IMR-90 (cell line): Measurements from ENCODE around the gene NCSTN. TPM values are rescaled to one million over a fixed set of nuclear protein-coding genes. Genes with fewer than 3 reads are reported as not detected.

Source experiments
- ATAC-seq: fragments of 200-7000 bp; cut with Tn5 transposase; 2 replicates; pipeline ENCODE4 v1.9.1; 2020; ENCODE audit warnings: low read depth, mild to moderate bottlenecking, moderate library complexity
- BruUV-seq: library from RNA; stranded (reverse); fragments of 400-500 nt; replicated peaks from 2 replicates; lab custom pipeline; 2021; lab: Mats Ljungman, UMichigan
- CTCF ChIA-PET: fragments of 300-600 bp; formaldehyde crosslinking; extraction: SDS; loops from one replicate; lab custom pipeline; 2021; ENCODE audit warnings: antibody characterized with exemption; lab: Yijun Ruan, JAX
- POLR2A ChIA-PET: fragments of 300-600 bp; sonication (Branson Sonifier 250); formaldehyde crosslinking; loops from one replicate; lab custom pipeline; 2022; ENCODE audit warnings: antibody characterized with exemption; ENCODE audit not compliant: unreplicated experiment; lab: Charles Lee
- DNase-seq: peaks from one replicate; pipeline ENCODE4 v3.0.0; 2013
- H2AFZ ChIP-seq: replicated peaks from 2 replicates; pipeline ENCODE3; 2013; ENCODE audit warnings: low read length, mild to moderate bottlenecking; ENCODE audit not compliant: poor library complexity
- H2AK5ac ChIP-seq: 2 replicates; pipeline ENCODE4 v1.6.1; 2013; ENCODE audit warnings: low read depth, low read length, inconsistent platforms
- H2AK9ac ChIP-seq: replicated peaks from 2 replicates; pipeline ENCODE3; 2013; ENCODE audit warnings: mild to moderate bottlenecking, low read depth, low read length, moderate library complexity; ENCODE audit not compliant: poor library complexity
- H2BK120ac ChIP-seq: 2 replicates; pipeline ENCODE4 v1.6.1; 2013; ENCODE audit warnings: low read depth, low read length, inconsistent platforms
- H2BK15ac ChIP-seq: 3 replicates; pipeline ENCODE4 v1.6.1; 2013; ENCODE audit warnings: low read depth, low read length, inconsistent platforms
- H2BK20ac ChIP-seq: 2 replicates; pipeline ENCODE4 v1.6.1; 2013; ENCODE audit warnings: low read depth, mild to moderate bottlenecking, inconsistent platforms, low read length, moderate library complexity
- H2BK5ac ChIP-seq: 2 replicates; pipeline ENCODE4 v1.6.1; 2013; ENCODE audit warnings: mild to moderate bottlenecking, low read depth, low read length, inconsistent platforms; ENCODE audit not compliant: poor library complexity, severe bottlenecking
- H3K14ac ChIP-seq: replicated peaks from 2 replicates; pipeline ENCODE4 v1.6.1; 2013; ENCODE audit warnings: low read depth, low read length, inconsistent platforms
- H3K18ac ChIP-seq: 2 replicates; pipeline ENCODE4 v1.6.1; 2013; ENCODE audit warnings: low read depth, low read length, control low read depth
- H3K23ac ChIP-seq: 2 replicates; pipeline ENCODE4 v1.6.1; 2013; ENCODE audit warnings: low read depth, low read length, inconsistent platforms
- H3K27ac ChIP-seq: 2 replicates; pipeline ENCODE4 v1.5.1; 2013; ENCODE audit warnings: mild to moderate bottlenecking, control low read depth, low read length; ENCODE audit not compliant: insufficient read depth
- H3K27me3 ChIP-seq: 2 replicates; pipeline ENCODE4 v1.6.1; 2013; ENCODE audit warnings: low read length; ENCODE audit not compliant: control insufficient read depth, insufficient read depth
- H3K36me3 ChIP-seq: 2 replicates; pipeline ENCODE4 v1.6.1; 2013; ENCODE audit warnings: low read length, mixed read lengths; ENCODE audit not compliant: control insufficient read depth, insufficient read depth
- H3K4ac ChIP-seq: 2 replicates; pipeline ENCODE4 v1.6.1; 2013; ENCODE audit warnings: low read depth, low read length, inconsistent platforms
- H3K4me1 ChIP-seq: 2 replicates; pipeline ENCODE4 v1.6.1; 2013; ENCODE audit warnings: low read length, mixed read lengths; ENCODE audit not compliant: control insufficient read depth, insufficient read depth
- H3K4me2 ChIP-seq: 2 replicates; pipeline ENCODE4 v1.6.1; 2013; ENCODE audit warnings: low read depth, mild to moderate bottlenecking, control low read depth, low read length, moderate library complexity
- H3K4me3 ChIP-seq: 2 replicates; pipeline ENCODE4 v1.5.1; 2013; ENCODE audit warnings: low read depth, mild to moderate bottlenecking, control low read depth, low read length, moderate library complexity; ENCODE audit not compliant: insufficient read depth
- H3K56ac ChIP-seq: 2 replicates; pipeline ENCODE4 v1.6.1; 2013; ENCODE audit warnings: low read length, inconsistent platforms; ENCODE audit not compliant: insufficient read depth; ENCODE audit errors: extremely low read depth
- H3K79me1 ChIP-seq, 2 experiments: 2 replicates each; pipeline ENCODE4 v1.6.1; 2013; ENCODE audit warnings: low read length in 2 of 2, inconsistent platforms in 1 of 2, low read depth in 1 of 2
- H3K9ac ChIP-seq: 2 replicates; pipeline ENCODE4 v1.6.1; 2013; ENCODE audit warnings: low read depth, low read length, control low read depth
- H3K9me1 ChIP-seq: 2 replicates; pipeline ENCODE4 v1.6.1; 2013; ENCODE audit warnings: low read length, inconsistent platforms; ENCODE audit not compliant: insufficient read depth
- H3K9me3 ChIP-seq: 2 replicates; pipeline ENCODE4 v1.6.1; 2013; ENCODE audit warnings: low read length; ENCODE audit not compliant: control insufficient read depth, insufficient read depth
- H4K20me1 ChIP-seq: 2 replicates; pipeline ENCODE4 v1.6.1; 2013; ENCODE audit warnings: low read length, inconsistent platforms; ENCODE audit not compliant: insufficient read depth
- H4K5ac ChIP-seq: 2 replicates; pipeline ENCODE4 v1.6.1; 2013; ENCODE audit warnings: mild to moderate bottlenecking, low read depth, low read length, control low read depth
- H4K8ac ChIP-seq, 2 experiments: 2 replicates each; pipeline ENCODE4 v1.6.1; 2013; ENCODE audit warnings: low read depth in 2 of 2, low read length in 2 of 2, control low read depth in 1 of 2, inconsistent platforms in 1 of 2
- H4K91ac ChIP-seq: 2 replicates; pipeline ENCODE4 v1.6.1; 2013; ENCODE audit warnings: low read depth, low read length, inconsistent platforms; ENCODE audit not compliant: insufficient read depth
- BHLHE40 ChIP-seq: fragments of 150-350 bp; IDR thresholded peaks from 2 replicates; pipeline ENCODE4 v1.6.1; 2016; ENCODE audit warnings: mild to moderate bottlenecking, low read depth, low read length
- CEBPB ChIP-seq: IDR thresholded peaks from 2 replicates; pipeline ENCODE4 v1.6.1; 2012; ENCODE audit warnings: low read depth, low read length, improper control_type of control experiment
- CTCF ChIP-seq: conservative IDR thresholded peaks from 2 replicates; pipeline ENCODE4 v1.5.1; 2012; ENCODE audit warnings: mild to moderate bottlenecking, low read depth, low read length, improper control_type of control experiment
- ELK1 ChIP-seq: fragments of 150-350 bp; IDR thresholded peaks from 2 replicates; pipeline ENCODE4 v1.6.1; 2016; ENCODE audit warnings: low read depth, mild to moderate bottlenecking, low read length, moderate library complexity, borderline replicate concordance
- MXI1 ChIP-seq: IDR thresholded peaks from 2 replicates; pipeline ENCODE4 v1.6.1; 2012; ENCODE audit warnings: low read depth, mild to moderate bottlenecking, low read length, moderate library complexity, borderline replicate concordance
- WGBS, 2 experiments: methylation state at CpG; one replicate each; pipeline versions ENCODE4 v1.1.5 to v1.1.7; 2013; ENCODE audit warnings: missing lambda C conversion rate in 2 of 2; ENCODE audit not compliant: insufficient read length in 1 of 2; ENCODE audit errors: extremely low coverage in 2 of 2; 5-methylcytosine and 5-hydroxymethylcytosine counted together
- dilution Hi-C: fragments of 300-500 bp; cut with HindIII; formaldehyde crosslinking; loops from one replicate; pipeline ENCODE4 v1.14.3; 2018; ENCODE audit warnings: low sequenced_read_pairs; ENCODE audit not compliant: unreplicated experiment
- in situ Hi-C: fragments of 300-500 bp; cut with MboI; formaldehyde crosslinking; loops from 3 replicates; pipeline ENCODE4 v1.14.3; 2019; ENCODE audit warnings: low sequenced_read_pairs, inconsistent platforms, mixed read lengths
- intact Hi-C: fragments of 100-400 bp; cut with micrococcal nuclease; formaldehyde crosslinking; loops from 2 replicates; pipeline ENCODE4 v1.10.0; 2022
- polyA plus RNA-seq, 3 experiments: library from polyadenylated mRNA; depleted of rRNA; stranded (reverse); fragments of >200 nt; gene quantifications; 2 replicates each; pipeline ENCODE4 v1.2.3, GENCODE V29; 2012; ENCODE audit warnings: low replicate concordance in 1 of 3
- total RNA-seq: library from RNA; depleted of rRNA; stranded (reverse); fragments of >200 nt; gene quantifications from 2 replicates; pipeline ENCODE4 v1.2.3, GENCODE V29; 2012

Gene NCSTN
- total and polyA plus RNA-seq, 2 of the 4 experiments (the other 2 are of a cell fraction) = 60.2 to 182 TPM

GRCh38 chr1:160307118-160307791 is 35.9 kb upstream of the NCSTN start:
- Histone ChIP-seq H3K4me2 (no peak overlapping the region), H2BK20ac (no peak overlapping the region), H3K18ac (no peak overlapping the region), H4K91ac (no peak overlapping the region), H2AK9ac (no peak overlapping the region), H4K8ac (no peak overlapping the region), H3K27ac (no peak overlapping the region), H3K23ac (no peak overlapping the region), H3K14ac (no peak overlapping the region), H2BK15ac (no peak overlapping the region), H3K4ac (no peak overlapping the region), H3K56ac (no peak overlapping the region), H2AK5ac (no peak overlapping the region), H3K79me1 (peaks cover 24 to 28% of the 10 kb centered on the region in 2 experiments), H4K20me1 (peaks cover 15% of the 10 kb centered on the region), H3K27me3 (no peaks in the 10 kb centered on the region), H2BK120ac (no peak overlapping the region), H2BK5ac (no peak overlapping the region), H3K9me1 (no peaks in the 10 kb centered on the region), H3K4me3 (no peak overlapping the region), H3K9ac (no peak overlapping the region), H2AFZ (no peak overlapping the region), H4K5ac (no peak overlapping the region), H3K4me1 (no peaks in the 10 kb centered on the region), H3K9me3 (no peaks in the 10 kb centered on the region), H3K36me3 (peaks cover 62% of the 10 kb centered on the region)
- POLR2A ChIA-PET = no interaction called here
- in situ Hi-C loops = no loop called here
- dilution Hi-C loops = no loop called here
- DNase-seq = no peak
- ATAC-seq = no peak
- TF ChIP-seq CEBPB (no peak), BHLHE40 (no peak), CTCF (no peak), ELK1 (no peak), MXI1 (no peak)
- 62% methylated on average over 3 of the region's 13 CpGs; no CpG with 5 or more reads in 1 of the 2 experiments for WGBS, 2 experiments
- intact Hi-C loops = no loop called here
- CTCF ChIA-PET = interaction anchor here (1.3 kb wide), 1 partner anchor 16 kb away, joined by 5 read pairs; no protein-coding TSS in a partner anchor
- BruUV-seq = no TSS peak
